Keratinocyte (primary cell): Measurements from ENCODE around the gene DNAJC24. TPM values are rescaled to one million over a fixed set of nuclear protein-coding genes. Genes with fewer than 3 reads are reported as not detected.

ENCODE experiments used
- DNase-seq: peaks from one replicate; pipeline ENCODE4 v3.0.0-alpha.2; 2011; ENCODE audit warnings: low read depth, missing footprints, low spot score
- FAIRE-seq: peaks from 2 replicates; lab custom pipeline; 2011; peaks lifted over from hg19 to GRCh38; lab: Jason Lieb, UNC
- H2AFZ ChIP-seq: 2 replicates; pipeline ENCODE4 v1.6.0; 2012; ENCODE audit warnings: low read length, control low read depth, inconsistent platforms; ENCODE audit not compliant: control insufficient read depth
- H3K27ac ChIP-seq: 2 replicates; pipeline ENCODE4 v1.5.1; 2011; ENCODE audit warnings: low read length; ENCODE audit not compliant: control insufficient read depth, insufficient read depth
- H3K27me3 ChIP-seq: 3 replicates; pipeline ENCODE4 v1.6.0; 2011; ENCODE audit warnings: low read length; ENCODE audit not compliant: control insufficient read depth, insufficient read depth; ENCODE audit errors: extremely low read depth
- H3K36me3 ChIP-seq, 2 experiments: 2 replicates in 1 of 2; 3 replicates in 1 of 2; pipeline ENCODE4 v1.5.1; 2011; ENCODE audit warnings: low read length in 2 of 2, mild to moderate bottlenecking in 1 of 2; ENCODE audit not compliant: control insufficient read depth in 2 of 2, insufficient read depth in 2 of 2; ENCODE audit errors: extremely low read depth in 1 of 2
- H3K4me1 ChIP-seq: 3 replicates; pipeline ENCODE4 v1.5.1; 2011; ENCODE audit warnings: low read length; ENCODE audit not compliant: control insufficient read depth, insufficient read depth; ENCODE audit errors: extremely low read depth
- H3K4me2 ChIP-seq: 3 replicates; pipeline ENCODE4 v1.6.0; 2011; ENCODE audit warnings: low read depth, low read length; ENCODE audit not compliant: control insufficient read depth, insufficient read depth; ENCODE audit errors: extremely low read depth
- H3K4me3 ChIP-seq, 3 experiments: fragments of 200-600 bp in 1 of 3; sonication (generic) in 1 of 3; 2 replicates in 2 of 3; 3 replicates in 1 of 3; pipeline ENCODE4 v1.5.1; 2011 to 2016; ENCODE audit warnings: low read length in 3 of 3, mild to moderate bottlenecking in 3 of 3, control low read depth in 2 of 3, inconsistent platforms in 1 of 3, low read depth in 1 of 3, mixed read lengths in 1 of 3, mixed run types in 1 of 3, moderate library complexity in 1 of 3; ENCODE audit not compliant: control insufficient read depth in 2 of 3, insufficient read depth in 2 of 3; ENCODE audit errors: extremely low read depth in 1 of 3
- H3K79me2 ChIP-seq: 2 replicates; pipeline ENCODE4 v1.6.0; 2012; ENCODE audit warnings: low read length; ENCODE audit not compliant: control insufficient read depth, insufficient read depth
- H3K9ac ChIP-seq: 3 replicates; pipeline ENCODE4 v1.6.0; 2011; ENCODE audit warnings: low read length; ENCODE audit not compliant: control insufficient read depth, insufficient read depth; ENCODE audit errors: extremely low read depth
- H3K9me1 ChIP-seq: 3 replicates; pipeline ENCODE4 v1.6.0; 2011; ENCODE audit warnings: low read length; ENCODE audit not compliant: control insufficient read depth, insufficient read depth; ENCODE audit errors: extremely low read depth
- H3K9me3 ChIP-seq: 2 replicates; pipeline ENCODE4 v1.5.1; 2012; ENCODE audit warnings: low read depth, low read length; ENCODE audit not compliant: control insufficient read depth
- H4K20me1 ChIP-seq: 3 replicates; pipeline ENCODE4 v1.6.0; 2011; ENCODE audit warnings: low read length; ENCODE audit not compliant: control insufficient read depth, insufficient read depth; ENCODE audit errors: extremely low read depth
- CTCF ChIP-seq, 3 experiments: IDR thresholded peaks in 1 of 3; conservative IDR thresholded peaks in 1 of 3; optimal IDR thresholded peaks in 1 of 3; 2 replicates in 2 of 3; 3 replicates in 1 of 3; pipeline versions ENCODE3 to v1.5.1; 2011; ENCODE audit warnings: low read length in 3 of 3, mild to moderate bottlenecking in 3 of 3, moderate library complexity in 2 of 3, control low read depth in 1 of 3, inconsistent platforms in 1 of 3; ENCODE audit not compliant: insufficient read depth in 2 of 3; ENCODE audit errors: extremely low read depth in 1 of 3
- EZH2 ChIP-seq: IDR thresholded peaks from one replicate; pipeline ENCODE4 v1.6.1; 2012; ENCODE audit warnings: inconsistent platforms, mild to moderate bottlenecking, low read length, moderate library complexity
- dilution Hi-C: fragments of 300-500 bp; cut with MboI; formaldehyde crosslinking; loops from one replicate; pipeline ENCODE4 v1.7.0; 2020; ENCODE audit warnings: low sequenced_read_pairs; ENCODE audit not compliant: extremely low pct_ligation_motif_present
- polyA plus RNA-seq, 5 experiments: library from polyadenylated mRNA; depleted of rRNA in 3 of 5; stranded (reverse) in 3 of 5; stranded (forward) in 1 of 5; unstranded in 1 of 5; fragments of >200 nt; gene quantifications; 1 replicate in 1 of 5; 2 replicates in 3 of 5; 3 replicates in 1 of 5; pipeline versions ENCODE4 v1.2.1 to v1.2.3, GENCODE V29; 2011 to 2012; ENCODE audit warnings: missing spikeins in 2 of 5, low read depth in 1 of 5, low replicate concordance in 1 of 5

Gene DNAJC24
- polyA plus RNA-seq, 1 donor (not counting 4 experiments of a cell fraction or from before 2014, with no cell fraction given), result 30.3 TPM

DNA sequence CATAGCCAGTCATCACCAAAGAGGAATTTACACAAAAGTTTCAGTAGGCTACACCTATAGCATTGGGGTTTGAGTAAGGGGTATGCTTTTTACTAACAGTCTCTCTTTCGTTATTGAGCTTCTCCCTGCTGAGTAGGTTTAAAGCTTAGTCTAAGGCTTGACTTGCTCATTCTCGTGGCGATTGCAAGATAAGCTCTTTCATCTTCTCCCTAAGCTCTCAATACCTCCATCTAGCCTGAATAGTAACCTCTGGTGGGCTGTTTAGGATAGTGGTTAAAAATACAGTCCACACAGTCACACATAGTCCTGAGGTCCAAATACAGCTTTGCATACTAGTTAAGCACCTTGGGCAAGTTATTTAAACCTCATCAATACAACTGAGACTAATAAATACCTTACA is 74.1 kb downstream of the DNAJC24 start:
- TF ChIP-seq EZH2 (no peak), CTCF (optimal IDR thresholded peaks at IDR 0.05 in 1 of 3, IDR thresholded peaks at IDR 0.05 in 1 of 3, conservative IDR thresholded peaks at IDR 0.05 in 1 of 3; ENCODE audit: extremely low read depth in 1 of 3, insufficient read depth in 2 of 3, low read length in 3 of 3) (no peak)
- H3K9me1 ChIP-seq, result no peaks in the 10 kb centered on the region
- H3K36me3 ChIP-seq, result no peaks in the 10 kb centered on the region
- no peak overlapping the region for H3K4me3 ChIP-seq
- no peaks in the 10 kb centered on the region for H3K79me2 ChIP-seq
- DNase-seq, result no peak
- H3K9ac ChIP-seq, result no peak overlapping the region
- dilution Hi-C loops, result no loop called here
- H3K4me2 ChIP-seq, result no peak overlapping the region
- H3K4me1 ChIP-seq, result no peaks in the 10 kb centered on the region
- H3K27me3 ChIP-seq, result no peaks in the 10 kb centered on the region
- no peak for FAIRE-seq
- no peak overlapping the region for H3K27ac ChIP-seq
- no peaks in the 10 kb centered on the region for H4K20me1 ChIP-seq
- no peaks in the 10 kb centered on the region for H3K9me3 ChIP-seq
- no peak overlapping the region for H2AFZ ChIP-seq

- FAIRE-seq, result no peak
These were observed 76.0 kb downstream of the DNAJC24 start for GRCh38 chr11:31445621-31446020.

More at GRCh38 chr11:31445621-31446020, 76.0 kb downstream of the DNAJC24 start:
- no peaks in the 10 kb centered on the region for H3K36me3 ChIP-seq
- dilution Hi-C loops, result no loop called here
- H3K9me1 ChIP-seq, result no peaks in the 10 kb centered on the region
- no peak overlapping the region for H3K4me3 ChIP-seq
- no peak overlapping the region for H3K4me2 ChIP-seq
- DNase-seq, result no peak
- no peaks in the 10 kb centered on the region for H3K4me1 ChIP-seq
- H4K20me1 ChIP-seq, result no peaks in the 10 kb centered on the region
- H3K27me3 ChIP-seq, result no peaks in the 10 kb centered on the region
- no peak overlapping the region for H3K9ac ChIP-seq
- H3K79me2 ChIP-seq, result no peaks in the 10 kb centered on the region
- no peaks in the 10 kb centered on the region for H3K9me3 ChIP-seq
- no peak overlapping the region for H2AFZ ChIP-seq
- TF ChIP-seq EZH2 (no peak), CTCF (optimal IDR thresholded peaks at IDR 0.05 in 1 of 3, IDR thresholded peaks at IDR 0.05 in 1 of 3, conservative IDR thresholded peaks at IDR 0.05 in 1 of 3; ENCODE audit: extremely low read depth in 1 of 3, insufficient read depth in 2 of 3, low read length in 3 of 3) (no peak)
- H3K27ac ChIP-seq, result no peak overlapping the region
